ENCODE results near the gene UBE2V1. TPM values are rescaled to one million over a fixed set of nuclear protein-coding genes. Genes with fewer than 3 reads are reported as not detected.
A peak's percentile ranks its signal among the peaks of the same experiment; 100 is the strongest.

UBE2V1 gene
- total RNA-seq, 1 experiment from 2014 or later, result 65.1 TPM

DNA sequence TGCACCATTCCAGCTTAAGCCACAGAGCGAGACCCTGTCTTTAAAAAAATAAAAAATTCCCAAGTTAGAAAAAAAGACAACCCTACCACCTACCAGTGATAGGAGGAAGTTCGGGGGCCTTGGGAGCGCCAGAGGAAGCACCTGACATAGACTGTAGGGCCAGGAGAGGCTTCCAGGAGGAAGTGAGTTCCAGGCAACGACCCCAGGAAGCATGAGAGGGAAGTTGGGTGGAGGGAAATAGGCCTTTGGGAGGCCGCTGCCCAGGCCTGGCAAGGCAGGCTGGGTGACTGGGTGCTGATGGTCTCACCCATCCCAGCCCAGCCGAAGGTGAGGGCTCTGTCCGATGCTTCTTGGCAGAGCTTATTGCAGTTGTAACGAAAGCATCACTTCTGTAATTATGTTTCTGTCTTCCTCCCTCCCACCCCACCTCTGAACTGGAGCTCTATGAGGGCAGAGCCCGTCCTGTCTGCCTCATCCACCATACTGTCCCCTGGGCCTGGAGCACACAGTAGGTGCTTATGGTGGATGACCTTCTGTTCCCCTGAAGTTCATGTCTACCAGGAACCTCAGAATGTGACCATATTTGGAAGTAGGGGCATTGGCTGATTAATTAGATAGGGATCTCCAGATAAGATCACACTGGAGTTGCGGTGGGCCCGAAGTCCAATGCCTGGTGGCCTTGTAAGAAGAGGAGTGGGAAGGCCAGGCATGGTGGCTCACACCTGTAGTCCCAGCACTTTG is 54.1 kb downstream of the UBE2V1 start:
- no peak for DNase-seq
- no peaks in the 10 kb centered on the region for H3K36me3 ChIP-seq (replicated peaks; ENCODE audit: control insufficient read depth, insufficient read depth, low read length)
- no peaks in the 10 kb centered on the region for H3K27me3 ChIP-seq (ENCODE audit: control insufficient read depth, insufficient read depth, low read length)

DNA sequence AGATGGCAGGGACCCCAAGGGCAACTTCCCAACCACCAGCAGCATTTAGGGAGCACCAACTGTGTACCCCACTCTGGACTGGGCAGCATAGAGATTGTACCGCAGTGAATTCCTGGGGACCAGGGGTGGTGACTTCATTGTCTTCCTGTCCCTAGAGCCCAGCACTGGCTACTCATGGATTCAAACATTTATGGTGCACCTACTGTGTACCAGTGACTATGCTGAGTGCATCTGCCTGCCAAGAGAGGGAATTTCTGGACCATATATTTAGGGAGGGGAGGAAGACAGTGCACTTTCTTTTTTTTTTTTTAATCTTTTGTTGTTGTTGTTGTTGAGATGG is 55.3 kb downstream of the UBE2V1 start:
- H3K36me3 ChIP-seq (replicated peaks; ENCODE audit: control insufficient read depth, insufficient read depth, low read length), result no peaks in the 10 kb centered on the region
- no peak overlapping the region for H3K4me3 ChIP-seq (ENCODE audit: insufficient read depth, low read depth, low read length)
- no peaks in the 10 kb centered on the region for H3K27me3 ChIP-seq (ENCODE audit: control insufficient read depth, insufficient read depth, low read length)
- no peak for DNase-seq

More for the DNA sequence above, 54.1 kb downstream of the UBE2V1 start:
- no peak overlapping the region for H3K4me3 ChIP-seq (ENCODE audit: insufficient read depth, low read depth, low read length)

- no peak for DNase-seq
- Histone ChIP-seq H3K27me3 (ENCODE audit: control insufficient read depth, insufficient read depth, low read length) (no peaks in the 10 kb centered on the region), H3K36me3 (replicated peaks; ENCODE audit: control insufficient read depth, insufficient read depth, low read length) (no peaks in the 10 kb centered on the region), H3K4me3 (ENCODE audit: insufficient read depth, low read depth, low read length) (no peak overlapping the region)
Observed at GRCh38 chr20:50056951-50057713, 55.8 kb downstream of the UBE2V1 start.

GRCh38 chr20:50056408-50056926 is 56.5 kb downstream of the UBE2V1 start:
- Histone ChIP-seq H3K4me3 (ENCODE audit: insufficient read depth, low read depth, low read length) (no peak overlapping the region), H3K27me3 (ENCODE audit: control insufficient read depth, insufficient read depth, low read length) (no peaks in the 10 kb centered on the region), H3K36me3 (replicated peaks; ENCODE audit: control insufficient read depth, insufficient read depth, low read length) (no peaks in the 10 kb centered on the region)
- no peak for DNase-seq

DNA sequence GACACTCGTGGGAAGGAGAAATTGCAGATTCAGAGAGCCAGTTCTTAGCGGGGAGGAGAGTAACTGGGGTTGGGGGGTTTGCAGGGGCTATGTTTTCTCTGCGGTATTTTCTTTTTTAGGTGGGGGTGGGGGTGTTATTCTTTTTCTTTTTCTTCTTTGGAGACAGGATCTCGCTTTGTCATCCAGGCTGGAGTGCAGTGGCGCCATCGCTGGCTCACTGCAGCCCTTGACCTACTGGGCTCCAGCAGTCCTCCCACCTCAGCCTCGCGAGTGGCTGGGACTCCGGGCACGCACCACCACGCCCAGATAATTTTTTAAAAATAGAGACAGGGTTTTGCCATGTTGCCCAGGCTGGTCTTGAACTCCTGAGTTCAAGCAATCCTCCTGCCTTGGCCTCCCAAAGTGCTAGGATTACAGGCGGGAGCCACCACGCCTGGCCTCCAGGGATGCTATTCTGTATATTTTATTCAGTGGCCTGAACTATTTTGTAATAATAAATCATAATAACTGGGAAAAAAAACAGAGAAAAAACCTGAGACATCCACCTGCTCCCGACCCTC is 57.3 kb downstream of the UBE2V1 start:
- Histone ChIP-seq H3K36me3 (replicated peaks; ENCODE audit: control insufficient read depth, insufficient read depth, low read length) (no peaks in the 10 kb centered on the region), H3K4me3 (ENCODE audit: insufficient read depth, low read depth, low read length) (no peak overlapping the region), H3K27me3 (ENCODE audit: control insufficient read depth, insufficient read depth, low read length) (no peaks in the 10 kb centered on the region)
- DNase-seq, result no peak

DNA sequence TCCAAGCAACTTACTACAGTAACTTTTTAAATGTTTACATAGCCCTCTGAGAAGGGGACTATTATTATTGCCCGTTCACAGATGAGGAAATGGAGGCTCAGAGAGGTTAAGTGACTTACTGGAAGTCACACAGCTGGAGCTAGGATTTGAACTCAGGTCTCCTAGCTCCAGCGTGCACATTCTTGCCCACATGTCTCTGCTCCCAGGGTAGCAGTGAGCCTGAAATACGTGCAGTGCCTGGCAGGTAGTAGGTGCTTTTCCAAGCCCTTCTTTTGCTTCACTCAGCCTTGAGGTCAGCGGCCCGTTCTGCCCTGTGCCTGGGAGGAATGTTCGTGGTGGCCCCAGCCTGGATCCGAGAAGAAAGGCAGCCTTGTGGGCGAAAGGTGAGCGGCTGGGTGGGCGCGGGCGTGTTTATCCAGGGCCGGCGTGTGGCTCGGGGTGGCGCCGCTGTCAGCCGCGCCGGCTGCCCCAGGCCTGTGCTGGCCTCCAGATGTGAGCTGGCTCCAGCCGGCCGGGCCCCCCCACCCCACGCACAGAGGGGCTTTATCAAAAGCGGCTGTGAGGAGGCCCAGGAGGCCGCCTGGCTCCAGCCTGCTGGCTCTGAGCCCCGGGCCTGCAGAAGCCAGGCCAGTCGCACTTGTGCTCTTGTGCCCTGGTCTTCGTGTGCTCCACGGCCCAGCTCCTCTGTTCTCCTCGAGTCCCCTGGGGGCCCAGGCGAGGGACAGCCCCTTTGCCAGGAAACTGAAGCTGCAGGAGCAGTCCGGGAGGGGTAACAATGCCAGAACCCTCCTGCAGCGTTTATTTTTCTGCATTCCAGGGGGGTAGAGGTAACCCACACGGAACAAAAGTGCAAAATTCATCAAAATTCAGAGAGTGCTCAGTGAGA is 58.1 kb downstream of the UBE2V1 start:
- no peaks in the 10 kb centered on the region for H3K36me3 ChIP-seq (replicated peaks; ENCODE audit: control insufficient read depth, insufficient read depth, low read length)
- DNase-seq, result peak; percentile 69
- H3K27me3 ChIP-seq (ENCODE audit: control insufficient read depth, insufficient read depth, low read length), result no peaks in the 10 kb centered on the region
- H3K4me3 ChIP-seq (ENCODE audit: insufficient read depth, low read depth, low read length), result no peak overlapping the region

- DNase-seq, result no peak
Observed at GRCh38 chr20:50054231-50054547, 58.8 kb downstream of the UBE2V1 start.

DNA sequence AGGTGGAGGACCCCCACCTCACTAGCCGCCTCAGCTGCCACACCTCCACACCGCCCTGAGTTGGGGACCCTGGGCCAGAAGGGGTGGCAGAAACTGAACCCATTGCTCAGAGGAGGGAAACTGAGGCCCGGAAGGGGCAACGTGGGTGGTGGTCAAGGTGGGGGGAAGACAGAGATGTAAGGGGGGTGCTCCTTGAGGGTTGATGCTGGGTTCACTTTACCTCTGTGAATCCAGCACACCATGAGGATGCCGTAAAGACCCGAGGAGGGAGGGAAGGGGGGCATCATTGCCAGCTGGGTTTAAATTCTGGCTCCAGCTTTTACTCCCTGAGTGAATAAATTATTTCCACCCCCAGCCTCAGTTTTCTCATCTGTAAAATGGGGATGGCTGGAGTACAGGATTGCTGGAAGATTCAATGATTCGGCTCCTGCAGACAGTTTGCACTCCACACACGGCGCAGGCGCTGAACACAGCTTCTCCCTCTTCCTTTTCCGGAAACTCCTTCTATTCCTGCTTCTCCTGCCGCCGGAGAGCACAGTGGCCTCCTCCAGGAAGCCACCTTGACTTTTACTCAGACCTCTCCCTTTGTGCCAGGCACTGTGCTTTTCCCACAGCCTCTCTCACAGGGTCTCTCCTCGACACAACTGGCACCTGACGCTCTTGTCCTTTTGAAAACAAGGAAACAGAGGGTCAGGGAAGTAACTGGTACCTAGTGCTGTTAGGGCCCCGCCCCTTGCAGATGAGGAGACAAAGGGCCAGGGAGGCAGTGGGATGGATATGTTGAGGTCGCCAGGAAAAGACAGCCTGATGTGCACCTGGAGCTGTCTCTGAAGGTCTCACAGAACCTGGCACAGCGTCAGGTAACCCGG is 59.4 kb downstream of the UBE2V1 start:
- H3K27me3 ChIP-seq (ENCODE audit: control insufficient read depth, insufficient read depth, low read length), result no peaks in the 10 kb centered on the region
- H3K36me3 ChIP-seq (replicated peaks; ENCODE audit: control insufficient read depth, insufficient read depth, low read length), result no peaks in the 10 kb centered on the region
- no peak overlapping the region for H3K4me3 ChIP-seq (ENCODE audit: insufficient read depth, low read depth, low read length)
- no peak for DNase-seq

More at GRCh38 chr20:50054231-50054547, 58.8 kb downstream of the UBE2V1 start:
- Histone ChIP-seq H3K4me3 (ENCODE audit: insufficient read depth, low read depth, low read length) (no peak overlapping the region), H3K36me3 (replicated peaks; ENCODE audit: control insufficient read depth, insufficient read depth, low read length) (no peaks in the 10 kb centered on the region), H3K27me3 (ENCODE audit: control insufficient read depth, insufficient read depth, low read length) (no peaks in the 10 kb centered on the region)

DNA sequence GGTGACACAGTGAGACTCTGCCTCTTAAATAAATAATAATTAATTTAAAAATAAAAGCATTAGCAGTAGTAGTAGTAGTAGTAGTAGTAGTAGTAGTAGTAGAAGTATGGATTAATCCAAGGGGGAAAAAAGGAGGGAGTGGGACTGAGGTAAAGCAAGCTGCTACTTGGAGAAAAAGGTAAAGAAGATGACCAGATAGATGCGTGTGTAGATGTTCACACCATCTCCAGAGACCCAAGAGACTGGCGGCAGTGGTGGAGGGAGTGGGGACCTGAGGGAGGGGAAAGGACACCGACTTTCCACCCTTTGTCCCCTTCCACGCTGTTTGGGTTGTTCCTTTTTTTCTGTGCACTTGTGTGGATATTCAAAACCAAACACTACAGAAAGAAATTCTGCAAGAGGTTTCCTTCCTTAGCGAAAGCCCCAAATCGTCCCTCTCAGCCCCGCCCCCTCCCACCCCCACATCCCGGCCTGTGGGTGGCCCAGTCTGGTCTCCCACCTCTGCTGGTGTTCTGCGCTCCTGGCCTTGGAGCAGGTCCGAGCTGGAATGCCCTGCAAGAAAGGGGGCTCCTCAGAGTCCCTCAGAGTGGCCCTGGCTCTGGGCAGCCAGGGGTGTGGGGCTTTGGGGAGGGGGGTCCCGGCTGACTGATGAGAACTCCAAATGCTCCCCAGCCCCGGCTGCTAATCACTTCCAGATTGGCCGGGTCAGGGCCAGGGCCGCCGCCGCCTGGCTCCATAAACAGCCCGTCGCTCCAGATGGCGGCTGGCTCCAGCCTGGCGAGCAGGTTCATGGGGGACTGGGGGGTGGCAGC is 60.2 kb downstream of the UBE2V1 start:
- DNase-seq, result peak; percentile 71
- H3K4me3 ChIP-seq (ENCODE audit: insufficient read depth, low read depth, low read length), result no peak overlapping the region
- H3K36me3 ChIP-seq (replicated peaks; ENCODE audit: control insufficient read depth, insufficient read depth, low read length), result no peaks in the 10 kb centered on the region
- H3K27me3 ChIP-seq (ENCODE audit: control insufficient read depth, insufficient read depth, low read length), result no peaks in the 10 kb centered on the region

DNA sequence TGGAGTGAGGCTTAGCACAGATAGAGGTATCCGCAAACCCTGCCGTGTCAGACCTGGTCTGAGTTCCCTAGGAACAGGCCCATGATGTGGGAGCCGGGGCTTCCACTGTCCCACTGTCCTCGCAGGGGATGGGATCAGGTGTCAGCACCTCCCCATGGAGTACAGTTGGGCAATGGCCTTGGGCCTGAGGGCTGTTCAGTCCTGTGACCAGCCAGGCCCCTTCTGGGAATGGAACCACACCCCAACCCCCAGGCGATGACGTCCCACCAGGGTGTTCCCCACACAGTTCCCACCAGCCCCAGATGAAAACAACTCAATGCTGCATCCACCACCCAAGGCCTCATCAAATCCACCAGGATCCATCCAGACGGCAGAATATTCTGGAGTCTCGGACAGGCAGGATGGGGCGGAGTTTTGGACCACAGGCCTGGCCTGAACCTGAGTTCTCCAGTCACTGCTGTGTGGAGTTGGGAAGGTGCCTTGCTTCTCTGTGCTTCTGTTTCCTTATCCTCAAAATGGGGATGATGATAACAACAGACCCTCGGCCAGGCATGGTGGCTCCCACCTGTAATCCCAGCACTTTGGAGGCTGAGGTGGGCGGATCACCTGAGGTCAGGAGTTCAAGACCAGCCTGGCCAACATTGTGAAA is 62.2 kb downstream of the UBE2V1 start:
- no peak for DNase-seq
- Histone ChIP-seq H3K27me3 (ENCODE audit: control insufficient read depth, insufficient read depth, low read length) (no peaks in the 10 kb centered on the region), H3K36me3 (replicated peaks; ENCODE audit: control insufficient read depth, insufficient read depth, low read length) (no peaks in the 10 kb centered on the region), H3K4me3 (ENCODE audit: insufficient read depth, low read depth, low read length) (no peak overlapping the region)

GRCh38 chr20:50050214-50050613 is 62.7 kb downstream of the UBE2V1 start:
- H3K27me3 ChIP-seq (ENCODE audit: control insufficient read depth, insufficient read depth, low read length), result no peaks in the 10 kb centered on the region
- no peaks in the 10 kb centered on the region for H3K36me3 ChIP-seq (replicated peaks; ENCODE audit: control insufficient read depth, insufficient read depth, low read length)
- DNase-seq, result no peak
- H3K4me3 ChIP-seq (ENCODE audit: insufficient read depth, low read depth, low read length), result no peak overlapping the region

GRCh38 chr20:50049442-50050026 is 63.4 kb downstream of the UBE2V1 start:
- DNase-seq, result no peak
- no peak overlapping the region for H3K4me3 ChIP-seq (ENCODE audit: insufficient read depth, low read depth, low read length)
- H3K36me3 ChIP-seq (replicated peaks; ENCODE audit: control insufficient read depth, insufficient read depth, low read length), result no peaks in the 10 kb centered on the region
- H3K27me3 ChIP-seq (ENCODE audit: control insufficient read depth, insufficient read depth, low read length), result no peaks in the 10 kb centered on the region
